GM18951 (cell line): ENCODE measurements around the gene ANOS1.

Experiments
- POLR2A ChIP-seq: IDR thresholded peaks from 4 replicates; pipeline ENCODE4 v1.6.1; 2011; ENCODE audit warnings: mild to moderate bottlenecking; ENCODE audit not compliant: insufficient read length, insufficient read depth; ENCODE audit errors: extremely low read depth
- in situ Hi-C: fragments of 300-500 bp; cut with MboI; formaldehyde crosslinking; loops from one replicate; pipeline ENCODE4 v1.12.0; 2022; ENCODE audit warnings: low sequenced_read_pairs, mixed read lengths, inconsistent platforms; ENCODE audit not compliant: unreplicated experiment

ANOS1 gene

GRCh38 chrX:8730812-8731558, 952 bp downstream of the ANOS1 start:
- no peak for TF ChIP-seq POLR2A
- in situ Hi-C loops, result loop anchor here (25.0 kb wide), 1 partner anchor 719 kb away; no protein-coding TSS in a partner anchor

- no peak for TF ChIP-seq POLR2A
- in situ Hi-C loops, result loop anchor here (25.0 kb wide), 1 partner anchor 718 kb away; no protein-coding TSS in a partner anchor
Measured at GRCh38 chrX:8729811-8730210, 2.1 kb downstream of the ANOS1 start.

GRCh38 chrX:8728932-8729535, 2.9 kb downstream of the ANOS1 start:
- in situ Hi-C loops, result loop anchor here (25.0 kb wide), 1 partner anchor 717 kb away; no protein-coding TSS in a partner anchor
- no peak for TF ChIP-seq POLR2A

- TF ChIP-seq POLR2A, result no peak
- in situ Hi-C loops, result loop anchor here (25.0 kb wide), 1 partner anchor 714 kb away; no protein-coding TSS in a partner anchor
Measured at GRCh38 chrX:8726031-8726652, 5.8 kb downstream of the ANOS1 start.

- in situ Hi-C loops, result no loop called here
- no peak for TF ChIP-seq POLR2A
Measured at GRCh38 chrX:8724300-8724699, 7.6 kb downstream of the ANOS1 start.

- in situ Hi-C loops, result no loop called here
- TF ChIP-seq POLR2A, result no peak
Measured at GRCh38 chrX:8721536-8721935, 10.4 kb downstream of the ANOS1 start.

GRCh38 chrX:8720136-8720535, 11.8 kb downstream of the ANOS1 start:
- TF ChIP-seq POLR2A, result no peak

GRCh38 chrX:8717354-8717753, 14.6 kb downstream of the ANOS1 start:
- in situ Hi-C loops, result no loop called here
- TF ChIP-seq POLR2A, result no peak

More at GRCh38 chrX:8720136-8720535, 11.8 kb downstream of the ANOS1 start:
- in situ Hi-C loops, result no loop called here

GRCh38 chrX:8714164-8714563, 17.8 kb downstream of the ANOS1 start:
- in situ Hi-C loops, result no loop called here
- TF ChIP-seq POLR2A, result no peak

- TF ChIP-seq POLR2A, result no peak
- in situ Hi-C loops, result no loop called here
Measured at GRCh38 chrX:8711401-8711800, 20.5 kb downstream of the ANOS1 start.

GRCh38 chrX:8704184-8704583, 27.8 kb downstream of the ANOS1 start:
- in situ Hi-C loops, result no loop called here
- TF ChIP-seq POLR2A, result no peak

GRCh38 chrX:8692871-8693270, 39.1 kb downstream of the ANOS1 start:
- in situ Hi-C loops, result no loop called here
- TF ChIP-seq POLR2A, result no peak

GRCh38 chrX:8689473-8689872, 42.5 kb downstream of the ANOS1 start:
- TF ChIP-seq POLR2A, result no peak
- in situ Hi-C loops, result no loop called here
